ENCODE results near the gene ITGB4. TPM values are rescaled to one million over a fixed set of nuclear protein-coding genes. Genes with fewer than 3 reads are reported as not detected.

The ITGB4 gene
- total and polyA plus RNA-seq, 2 of the 13 experiments (the other 11 are each of a cell fraction or from before 2014, with no cell fraction given): 6.9 to 14.5 TPM

GRCh38 chr17:75764417-75764710, 43.1 kb downstream of the ITGB4 start (continued):
- TF ChIP-seq ZNF687 (CRISPR knock-in tag; IDR thresholded peaks at IDR 0.05) (peak; percentile 88), ZNF414 (CRISPR knock-in tag; IDR thresholded peaks at IDR 0.05) (no peak), PRDM15 (CRISPR knock-in tag; IDR thresholded peaks at IDR 0.05) (no peak), ZSCAN12 (CRISPR knock-in tag; IDR thresholded peaks at IDR 0.05) (peak; percentile 35; the same call in 1 of the 2 replicates), SRSF1 (optimal IDR thresholded peaks at IDR 0.05; ENCODE audit: low read depth, low read length) (peak; percentile 9), ZNF891 (CRISPR knock-in tag; IDR thresholded peaks at IDR 0.05) (peak; percentile 92; the same call in 1 of the 2 replicates), ZNF510 (CRISPR knock-in tag; IDR thresholded peaks at IDR 0.05; ENCODE audit: low read depth) (peak; percentile 43; the same call in 1 of the 2 replicates), DDIT3 (CRISPR knock-in tag; IDR thresholded peaks at IDR 0.05) (no peak), AGO1 (IDR thresholded peaks at IDR 0.05; ENCODE audit: low read depth, low read length, poor library complexity, severe bottlenecking) (peak; percentile 27), ZBTB44 (CRISPR knock-in tag; IDR thresholded peaks at IDR 0.05) (no peak), ZNF30 (CRISPR knock-in tag; IDR thresholded peaks at IDR 0.05) (no peak), YEATS4 (CRISPR knock-in tag; IDR thresholded peaks at IDR 0.05; ENCODE audit: borderline replicate concordance) (peak; percentile 64; the same call in 1 of the 2 replicates), MBD4 (IDR thresholded peaks at IDR 0.05; ENCODE audit: borderline replicate concordance, low read length) (no peak), MLLT10 (CRISPR knock-in tag; IDR thresholded peaks at IDR 0.05) (peak; percentile 39; the same call in 1 of the 2 replicates), CC2D1A (CRISPR knock-in tag; IDR thresholded peaks at IDR 0.05) (0 out of 2 replicates have a peak, but pooled peaks have one; percentile 47), ZNF280D (CRISPR knock-in tag; IDR thresholded peaks at IDR 0.05) (no peak)
